Renal cortex interstitium (tissue), 11 donors: ENCODE data around the gene DAP. TPM values are rescaled to one million over a fixed set of nuclear protein-coding genes. Genes with fewer than 3 reads are reported as not detected.

Experiments
- DNase-seq, 11 donors: peaks; one replicate each; pipeline ENCODE4 v3.0.0-alpha.2; 2013; ENCODE audit warnings: low read depth in 9 of 11, low spot score in 4 of 11; ENCODE audit errors: extremely low read depth in 1 of 11
- polyA plus RNA-seq, 3 donors: library from polyadenylated mRNA; unstranded; fragments of 120-200 nt; gene quantifications; one replicate each; pipeline ENCODE4 v1.2.1, GENCODE V29; 2013; ENCODE audit not compliant: insufficient read length in 3 of 3

DAP gene
- polyA plus RNA-seq, 3 donors = 115 to 126 (median 116) TPM

- DNase-seq = no peak
These were observed 12.0 kb upstream of the DAP start for GRCh38 chr5:10772901-10773585.

- no peak for DNase-seq
These were observed 7.4 kb upstream of the DAP start for GRCh38 chr5:10768328-10768899.

GRCh38 chr5:10762776-10763500 lies 1.9 kb upstream of the DAP start:
- DNase-seq = no peak

GRCh38 chr5:10761933-10762775 lies 1.1 kb upstream of the DAP start:
- DNase-seq = peak in 2 of 11 donors; percentile 42 to 55

- DNase-seq = no peak
These were observed 181 bp downstream of the DAP start for GRCh38 chr5:10760921-10761184.

GRCh38 chr5:10760096-10760920 lies 726 bp downstream of the DAP start:
- DNase-seq = peak in 6 of 11 donors; percentile 28 to 51 (median 42)

GRCh38 chr5:10759111-10759510 lies 1.9 kb downstream of the DAP start:
- DNase-seq = no peak

GRCh38 chr5:10757922-10758555 lies 3.0 kb downstream of the DAP start:
- DNase-seq = no peak

GRCh38 chr5:10757043-10757442 lies 4.0 kb downstream of the DAP start:
- DNase-seq = no peak

GRCh38 chr5:10756549-10756948 lies 4.5 kb downstream of the DAP start:
- DNase-seq = no peak

GRCh38 chr5:10753178-10753577 lies 7.9 kb downstream of the DAP start:
- DNase-seq = no peak

GRCh38 chr5:10752451-10752850 lies 8.6 kb downstream of the DAP start:
- no peak for DNase-seq

- DNase-seq = no peak
These were observed 10.1 kb downstream of the DAP start for GRCh38 chr5:10750909-10751308.

GRCh38 chr5:10747678-10748622 lies 13.1 kb downstream of the DAP start:
- no peak for DNase-seq

GRCh38 chr5:10746711-10747110 lies 14.3 kb downstream of the DAP start:
- DNase-seq = no peak

- no peak for DNase-seq
These were observed 15.9 kb downstream of the DAP start for GRCh38 chr5:10745133-10745532.

GRCh38 chr5:10744681-10745080 lies 16.4 kb downstream of the DAP start:
- no peak for DNase-seq
